Dedifferentiated amniotic fluid mesenchymal stem cell (primary cell): ENCODE results near the gene ADRB1.

Experiments used
- DNase-seq: peaks from one replicate; pipeline ENCODE4 v3.0.0-alpha.2; 2016; ENCODE audit errors: extremely low spot score

ADRB1 gene

DNA sequence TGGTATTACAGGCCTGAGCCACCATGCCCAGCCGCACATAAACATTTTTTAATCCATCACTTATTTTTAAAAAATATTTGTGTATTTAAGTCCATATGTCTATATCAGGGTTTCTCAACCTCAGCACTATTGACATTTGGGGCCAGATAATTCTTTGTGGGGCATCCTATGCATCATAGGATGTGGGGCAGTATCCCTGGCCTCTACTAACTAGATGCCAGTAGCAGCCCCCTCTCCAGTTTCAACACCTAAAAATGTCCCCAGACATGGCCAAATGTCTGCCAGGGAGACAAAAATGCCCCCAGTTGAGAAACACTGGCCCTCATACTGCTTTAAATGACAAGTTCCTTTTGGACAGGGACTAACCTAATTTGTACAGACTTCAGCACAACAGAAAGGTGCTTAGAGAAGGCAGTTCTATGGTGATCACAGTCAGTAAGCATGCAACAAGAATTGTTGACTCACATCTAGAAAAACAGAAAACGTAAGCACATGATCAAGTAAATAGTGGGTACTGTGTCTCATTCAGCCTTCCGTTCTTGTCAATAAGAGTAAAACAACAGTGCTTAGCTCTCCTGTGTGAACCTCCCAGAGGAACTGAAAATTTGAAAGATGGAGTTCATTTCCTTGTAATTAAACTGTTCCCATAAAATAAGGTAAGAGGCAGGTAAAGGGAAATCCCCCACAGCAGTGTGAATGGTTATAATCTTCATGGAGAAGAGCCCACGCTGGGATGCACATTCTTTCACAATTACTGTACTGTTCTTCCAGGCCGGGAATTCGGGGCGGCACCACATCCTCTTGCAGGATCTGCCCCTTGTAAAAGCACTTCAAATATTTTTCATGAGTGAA lies 17.3 kb upstream of the ADRB1 start:
- peak; percentile 40 for DNase-seq

DNA sequence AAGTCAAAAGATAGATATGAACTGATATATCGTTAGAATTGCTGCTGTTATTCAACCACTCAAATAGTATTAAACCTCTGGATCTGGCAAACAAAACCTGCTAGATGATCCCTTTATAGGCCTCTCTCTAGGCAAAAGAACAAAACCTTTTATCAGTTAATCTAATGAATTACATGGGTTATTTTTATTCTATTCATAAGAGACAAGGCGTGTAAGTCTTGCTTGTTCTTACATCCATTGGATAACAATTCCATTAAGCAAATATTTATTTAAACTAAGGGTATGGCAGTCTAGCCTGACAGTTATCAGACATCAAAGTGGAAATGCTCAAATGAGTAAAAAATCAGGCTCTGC lies 16.6 kb upstream of the ADRB1 start:
- no peak for DNase-seq

DNA sequence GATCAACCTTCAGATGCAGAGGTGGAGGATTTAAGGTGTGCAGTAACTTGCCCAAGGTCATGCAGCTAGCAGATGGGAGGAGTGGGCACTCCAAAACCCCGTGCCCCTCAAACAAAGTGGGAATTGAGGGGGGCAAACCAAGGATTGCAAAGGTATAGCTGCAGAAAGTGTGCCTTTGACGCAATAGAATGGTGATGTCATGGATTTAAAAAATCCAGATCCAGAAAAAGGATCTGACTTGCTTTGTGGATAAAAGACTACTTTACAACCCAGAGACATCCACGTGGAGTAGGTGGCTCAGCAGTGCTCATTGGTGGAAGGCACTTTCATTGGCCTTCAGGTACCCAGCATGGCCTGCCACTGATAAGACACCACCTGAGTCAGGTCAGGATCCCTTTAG lies 15.7 kb upstream of the ADRB1 start:
- DNase-seq, result no peak

DNA sequence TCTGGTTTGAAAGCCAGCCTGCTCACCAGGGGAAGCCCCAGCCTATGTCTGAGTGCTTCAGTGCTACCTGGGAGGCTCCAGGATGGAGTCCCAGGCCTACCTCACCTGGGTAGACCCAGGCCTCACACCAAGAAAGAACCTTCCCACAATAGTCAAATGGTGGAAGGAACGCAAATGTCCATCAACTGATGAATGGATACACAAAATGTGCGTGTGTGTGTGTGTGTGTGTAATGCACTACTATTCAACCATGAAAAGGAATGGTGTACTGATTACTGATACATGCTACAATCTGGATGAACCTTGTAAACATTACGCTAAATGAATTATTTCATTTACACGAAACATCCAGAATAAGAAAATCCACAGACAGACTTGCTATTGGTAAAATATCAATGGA lies 15.2 kb upstream of the ADRB1 start:
- DNase-seq, result no peak

DNA sequence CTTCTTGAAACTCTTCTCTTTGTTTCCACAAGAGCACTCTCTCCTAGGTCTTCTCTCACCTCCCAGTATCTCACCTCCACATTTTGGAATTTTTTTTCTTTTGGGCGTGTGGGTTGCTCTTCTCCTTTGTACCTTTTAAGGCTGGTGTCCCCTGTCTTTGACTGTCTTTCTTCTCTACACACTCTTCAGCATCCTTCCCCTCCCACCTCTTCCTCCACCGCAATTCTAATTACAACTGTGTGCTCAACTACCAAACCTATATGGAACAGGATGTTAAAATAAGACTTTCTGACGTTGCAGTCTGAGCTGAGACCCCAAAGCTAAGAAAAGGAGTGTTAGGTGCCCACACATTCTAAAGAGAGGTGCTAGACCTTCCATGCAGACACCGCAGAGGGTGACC lies 14.0 kb upstream of the ADRB1 start:
- DNase-seq, result no peak

DNA sequence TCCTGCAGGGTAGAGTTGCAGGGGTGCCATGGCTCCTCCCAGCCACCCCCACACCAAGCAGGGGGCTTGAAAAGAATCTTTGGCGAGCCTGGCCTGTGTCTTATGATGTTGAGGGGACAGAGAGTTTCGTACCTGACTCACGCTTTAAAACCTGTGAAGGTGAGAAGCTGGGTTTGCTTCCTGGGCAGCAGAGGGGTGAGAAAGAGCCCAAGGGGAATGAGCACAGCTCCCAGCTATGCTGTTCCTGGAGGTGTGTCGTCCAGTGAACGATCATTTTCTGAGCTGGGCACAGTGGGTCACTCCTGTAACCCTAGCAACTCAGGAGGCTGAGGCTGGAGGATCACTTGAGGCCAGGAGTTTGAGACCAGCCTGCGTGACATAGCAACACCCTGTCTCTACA lies 13.5 kb upstream of the ADRB1 start:
- no peak for DNase-seq

DNA sequence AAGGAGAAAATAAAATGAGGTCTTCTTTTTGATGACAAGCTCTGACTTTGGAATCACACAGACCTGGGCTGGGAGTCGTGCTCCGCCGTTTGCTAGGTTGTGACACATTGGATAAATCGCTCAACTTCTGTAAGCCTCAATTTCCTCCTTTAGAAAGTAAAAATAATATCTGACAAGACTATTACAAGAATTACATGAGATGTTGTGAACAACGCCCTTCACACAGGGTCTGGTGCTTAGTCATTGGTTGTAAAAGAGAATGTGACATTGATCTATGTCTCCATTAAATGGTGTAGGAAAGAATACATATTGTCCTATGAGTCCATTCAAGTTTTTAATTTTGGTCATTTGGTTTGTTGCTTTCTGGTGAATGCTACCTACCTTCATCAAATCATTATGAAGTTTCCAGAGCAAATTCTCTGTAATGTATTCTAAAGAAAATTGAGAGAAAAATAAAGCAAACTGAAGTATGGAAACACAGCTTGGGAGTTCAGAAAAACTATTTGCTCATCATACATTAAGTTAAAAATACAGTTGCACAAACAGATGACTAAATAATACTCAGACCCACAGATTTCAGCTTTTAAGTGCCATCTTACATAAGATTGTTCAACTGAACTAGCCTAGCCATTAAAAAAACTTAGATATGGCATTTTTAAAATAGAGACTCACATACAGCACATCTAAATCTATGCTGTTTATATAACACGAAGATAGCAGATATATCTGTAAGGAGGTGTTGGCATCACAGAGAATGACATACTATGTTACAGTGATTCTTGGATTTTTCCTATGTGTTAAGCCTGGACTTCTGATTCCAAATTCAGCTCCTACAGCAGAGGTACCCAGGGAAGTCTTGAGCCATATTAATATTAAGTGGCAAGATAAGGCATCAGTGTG lies 12.3 kb upstream of the ADRB1 start:
- DNase-seq, result no peak

DNA sequence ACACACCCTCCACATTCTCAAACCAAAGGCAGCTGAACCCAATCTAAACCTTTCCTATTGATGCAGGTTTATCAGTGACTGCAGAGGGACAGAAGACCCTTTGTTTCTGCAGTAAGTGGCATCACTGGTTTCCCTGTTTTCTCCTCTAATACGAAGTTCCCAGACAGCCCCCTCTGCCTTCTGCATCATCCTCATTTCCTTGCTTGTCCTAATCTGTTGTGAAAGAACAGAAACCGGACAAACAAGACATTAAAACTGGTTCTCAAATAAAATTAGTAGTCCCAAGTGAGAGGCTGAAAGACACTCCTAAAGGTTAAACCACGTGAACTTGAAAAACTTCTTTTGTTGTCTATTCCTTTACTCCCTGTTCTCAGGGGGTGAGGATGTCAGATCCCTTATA lies 10.1 kb upstream of the ADRB1 start:
- DNase-seq, result no peak

DNA sequence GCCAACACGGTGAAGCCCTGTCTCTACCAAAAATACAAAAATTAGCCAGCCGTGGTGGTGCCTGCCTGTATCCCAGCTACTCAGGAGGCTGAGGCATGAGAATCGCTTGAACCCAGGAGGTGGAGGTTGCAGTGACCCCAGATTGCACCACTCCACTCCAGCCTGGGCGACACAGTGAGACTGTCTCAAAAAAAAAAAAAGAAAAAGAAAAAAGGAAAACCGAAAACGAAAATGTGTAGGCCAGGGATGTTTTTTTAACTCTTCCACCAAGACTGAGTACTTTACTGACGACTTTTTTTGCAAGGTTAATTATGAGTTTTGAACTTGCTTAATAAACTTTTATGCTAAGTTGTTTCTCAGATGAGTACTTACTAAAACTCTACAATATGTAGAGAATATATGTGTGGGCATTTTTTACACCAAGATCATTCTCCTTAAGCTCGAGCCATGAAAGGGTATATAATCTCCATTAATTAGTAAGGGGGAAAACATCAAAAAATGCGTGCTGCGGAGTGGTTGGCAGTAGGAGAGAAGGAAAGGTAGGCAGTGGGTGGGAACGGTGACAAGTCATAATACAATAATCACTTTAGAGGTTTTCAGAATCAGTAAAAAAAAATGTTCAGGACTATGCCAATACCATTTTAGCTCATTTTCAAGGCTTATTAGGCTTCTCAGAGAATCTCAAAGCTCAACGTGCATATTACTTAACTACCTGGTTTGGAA lies 8.6 kb upstream of the ADRB1 start:
- no peak for DNase-seq

DNA sequence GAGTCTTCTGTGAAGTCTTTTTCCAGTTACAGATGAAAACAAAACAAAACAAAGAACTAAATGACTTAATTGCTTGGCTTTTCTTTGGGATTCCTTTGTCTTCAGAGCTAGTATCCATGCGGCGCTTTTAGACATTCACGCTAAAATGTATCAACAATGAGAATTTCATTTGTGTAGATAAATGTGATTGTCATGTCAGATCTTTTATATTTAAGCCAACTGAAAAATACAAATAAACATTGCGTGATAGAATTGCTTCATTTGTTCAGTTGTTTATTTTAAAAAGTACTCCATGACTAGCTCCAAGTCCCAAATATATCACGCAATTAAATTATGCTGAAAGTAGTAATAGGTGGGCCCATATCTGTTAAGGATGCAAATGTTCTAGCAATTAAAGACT lies 7.9 kb upstream of the ADRB1 start:
- DNase-seq, result no peak

DNA sequence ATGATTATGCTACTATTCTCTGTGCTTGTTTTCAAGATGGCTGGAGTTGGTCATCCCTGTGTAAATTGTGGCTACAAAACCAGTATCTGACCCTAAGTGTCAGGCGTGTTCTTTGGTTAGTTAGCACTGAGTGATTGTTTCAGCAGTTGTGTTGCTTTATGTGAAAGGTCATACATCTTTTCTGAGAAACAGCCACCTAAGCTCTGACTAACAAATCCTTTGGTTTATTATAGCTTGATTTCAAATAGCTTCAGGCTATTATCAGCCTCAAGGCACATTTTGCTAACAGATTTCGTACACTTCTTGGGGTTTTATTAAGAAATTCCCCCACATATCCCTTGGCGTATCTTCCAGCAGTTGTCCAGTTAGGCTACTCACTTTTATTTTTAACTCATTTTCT lies 4.8 kb upstream of the ADRB1 start:
- DNase-seq, result no peak

DNA sequence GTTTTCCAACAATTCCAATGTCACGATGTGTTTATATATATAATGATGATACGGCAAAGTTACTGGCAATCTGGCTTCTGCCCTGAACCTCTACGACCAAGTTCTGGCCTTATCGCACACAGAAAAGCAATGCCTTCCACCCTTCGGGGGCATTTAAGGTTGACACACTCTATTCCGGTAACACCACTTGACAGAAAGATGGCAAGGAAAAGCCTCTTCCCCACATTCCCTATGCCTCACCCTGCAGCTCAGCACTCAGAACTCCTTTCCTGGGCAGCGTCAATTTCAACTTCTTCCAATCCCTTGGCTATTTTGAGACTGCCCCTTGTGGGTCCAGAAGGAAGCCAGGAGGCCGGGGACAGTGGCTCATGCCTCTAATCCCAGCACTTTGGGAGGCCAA lies 2.5 kb upstream of the ADRB1 start:
- no peak for DNase-seq

DNA sequence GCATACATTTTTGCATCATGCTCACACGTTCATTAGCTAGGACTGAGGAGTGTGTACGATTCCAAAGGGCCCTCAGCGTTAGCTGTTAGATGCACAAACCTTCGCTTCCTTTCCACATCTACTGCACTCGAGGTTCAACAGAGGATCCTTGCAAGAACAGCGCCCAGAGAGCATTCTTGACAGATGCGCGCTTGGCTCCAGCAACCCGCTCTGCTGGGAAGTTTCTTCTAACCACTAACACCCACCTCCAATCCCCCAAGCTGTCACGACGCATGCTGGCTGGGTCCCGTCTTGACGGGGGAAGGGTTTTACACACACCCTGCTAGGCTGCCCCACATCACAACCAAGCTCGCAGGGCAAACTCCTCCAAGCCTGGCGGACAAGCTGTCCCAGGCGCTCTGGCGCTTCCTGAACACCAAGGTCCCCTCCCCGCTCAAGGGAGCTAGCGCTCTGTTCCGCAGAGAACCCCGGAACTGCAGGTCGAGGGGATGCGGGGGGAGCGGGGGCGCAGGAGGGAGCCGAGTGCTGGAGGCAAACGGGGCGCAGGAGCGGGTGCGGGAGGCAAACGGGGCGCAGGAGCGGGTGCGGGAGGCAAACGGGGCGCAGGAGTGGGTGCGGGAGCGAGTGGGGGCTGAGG lies 653 bp upstream of the ADRB1 start:
- DNase-seq, result no peak

DNA sequence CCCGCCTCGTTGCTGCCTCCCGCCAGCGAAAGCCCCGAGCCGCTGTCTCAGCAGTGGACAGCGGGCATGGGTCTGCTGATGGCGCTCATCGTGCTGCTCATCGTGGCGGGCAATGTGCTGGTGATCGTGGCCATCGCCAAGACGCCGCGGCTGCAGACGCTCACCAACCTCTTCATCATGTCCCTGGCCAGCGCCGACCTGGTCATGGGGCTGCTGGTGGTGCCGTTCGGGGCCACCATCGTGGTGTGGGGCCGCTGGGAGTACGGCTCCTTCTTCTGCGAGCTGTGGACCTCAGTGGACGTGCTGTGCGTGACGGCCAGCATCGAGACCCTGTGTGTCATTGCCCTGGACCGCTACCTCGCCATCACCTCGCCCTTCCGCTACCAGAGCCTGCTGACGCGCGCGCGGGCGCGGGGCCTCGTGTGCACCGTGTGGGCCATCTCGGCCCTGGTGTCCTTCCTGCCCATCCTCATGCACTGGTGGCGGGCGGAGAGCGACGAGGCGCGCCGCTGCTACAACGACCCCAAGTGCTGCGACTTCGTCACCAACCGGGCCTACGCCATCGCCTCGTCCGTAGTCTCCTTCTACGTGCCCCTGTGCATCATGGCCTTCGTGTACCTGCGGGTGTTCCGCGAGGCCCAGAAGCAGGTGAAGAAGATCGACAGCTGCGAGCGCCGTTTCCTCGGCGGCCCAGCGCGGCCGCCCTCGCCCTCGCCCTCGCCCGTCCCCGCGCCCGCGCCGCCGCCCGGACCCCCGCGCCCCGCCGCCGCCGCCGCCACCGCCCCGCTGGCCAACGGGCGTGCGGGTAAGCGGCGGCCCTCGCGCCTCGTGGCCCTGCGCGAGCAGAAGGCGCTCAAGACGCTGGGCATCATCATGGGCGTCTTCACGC lies 825 bp downstream of the ADRB1 start:
- DNase-seq, result no peak

DNA sequence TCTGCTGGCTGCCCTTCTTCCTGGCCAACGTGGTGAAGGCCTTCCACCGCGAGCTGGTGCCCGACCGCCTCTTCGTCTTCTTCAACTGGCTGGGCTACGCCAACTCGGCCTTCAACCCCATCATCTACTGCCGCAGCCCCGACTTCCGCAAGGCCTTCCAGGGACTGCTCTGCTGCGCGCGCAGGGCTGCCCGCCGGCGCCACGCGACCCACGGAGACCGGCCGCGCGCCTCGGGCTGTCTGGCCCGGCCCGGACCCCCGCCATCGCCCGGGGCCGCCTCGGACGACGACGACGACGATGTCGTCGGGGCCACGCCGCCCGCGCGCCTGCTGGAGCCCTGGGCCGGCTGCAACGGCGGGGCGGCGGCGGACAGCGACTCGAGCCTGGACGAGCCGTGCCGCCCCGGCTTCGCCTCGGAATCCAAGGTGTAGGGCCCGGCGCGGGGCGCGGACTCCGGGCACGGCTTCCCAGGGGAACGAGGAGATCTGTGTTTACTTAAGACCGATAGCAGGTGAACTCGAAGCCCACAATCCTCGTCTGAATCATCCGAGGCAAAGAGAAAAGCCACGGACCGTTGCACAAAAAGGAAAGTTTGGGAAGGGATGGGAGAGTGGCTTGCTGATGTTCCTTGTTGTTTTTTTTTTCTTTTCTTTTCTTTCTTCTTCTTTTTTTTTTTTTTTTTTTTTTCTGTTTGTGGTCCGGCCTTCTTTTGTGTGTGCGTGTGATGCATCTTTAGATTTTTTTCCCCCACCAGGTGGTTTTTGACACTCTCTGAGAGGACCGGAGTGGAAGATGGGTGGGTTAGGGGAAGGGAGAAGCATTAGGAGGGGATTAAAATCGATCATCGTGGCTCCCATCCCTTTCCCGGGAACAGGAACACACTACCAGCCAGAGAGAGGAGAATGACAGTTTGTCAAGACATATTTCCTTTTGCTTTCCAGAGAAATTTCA lies 1.7 kb downstream of the ADRB1 start:
- DNase-seq, result no peak

DNA sequence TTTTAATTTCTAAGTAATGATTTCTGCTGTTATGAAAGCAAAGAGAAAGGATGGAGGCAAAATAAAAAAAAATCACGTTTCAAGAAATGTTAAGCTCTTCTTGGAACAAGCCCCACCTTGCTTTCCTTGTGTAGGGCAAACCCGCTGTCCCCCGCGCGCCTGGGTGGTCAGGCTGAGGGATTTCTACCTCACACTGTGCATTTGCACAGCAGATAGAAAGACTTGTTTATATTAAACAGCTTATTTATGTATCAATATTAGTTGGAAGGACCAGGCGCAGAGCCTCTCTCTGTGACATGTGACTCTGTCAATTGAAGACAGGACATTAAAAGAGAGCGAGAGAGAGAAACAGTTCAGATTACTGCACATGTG lies 2.4 kb downstream of the ADRB1 start:
- DNase-seq, result no peak

DNA sequence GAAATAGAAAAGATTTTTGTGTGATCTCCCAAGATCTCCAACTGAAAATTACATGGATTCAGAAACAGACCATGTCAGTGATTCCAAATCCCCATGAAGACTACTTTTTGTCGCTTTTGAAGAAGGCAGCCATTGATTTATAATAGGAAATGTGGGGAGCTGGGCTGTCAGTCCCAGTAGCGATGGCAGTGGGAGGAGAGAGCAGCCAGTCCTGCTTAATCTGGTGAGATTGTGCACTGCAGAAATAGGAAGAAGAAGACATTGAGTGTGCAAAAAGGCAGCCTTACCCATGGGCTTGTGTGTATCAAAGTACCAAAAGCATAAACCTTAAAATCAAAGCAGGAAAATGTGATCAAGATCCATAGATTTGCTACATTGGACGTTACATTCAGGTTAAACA lies 4.8 kb downstream of the ADRB1 start:
- DNase-seq, result no peak

DNA sequence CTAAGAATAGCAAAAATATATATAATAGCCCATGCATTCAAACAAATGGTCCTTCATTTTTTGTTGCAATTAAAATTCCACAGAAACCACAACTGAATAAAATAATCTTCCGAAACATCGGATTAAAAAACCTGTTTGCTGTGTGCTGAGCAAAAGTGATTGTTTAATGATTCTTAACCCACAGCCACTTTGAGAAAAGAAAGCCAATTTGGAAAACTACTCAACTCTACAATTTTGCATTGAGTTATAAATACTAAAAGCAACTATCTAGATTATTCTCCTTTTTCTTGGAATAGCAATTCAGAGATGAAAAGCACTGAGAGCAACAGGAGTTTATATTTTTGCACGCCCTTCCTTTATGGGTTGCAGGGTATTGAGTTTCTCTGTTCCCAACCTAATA lies 8.0 kb downstream of the ADRB1 start:
- DNase-seq, result no peak

DNA sequence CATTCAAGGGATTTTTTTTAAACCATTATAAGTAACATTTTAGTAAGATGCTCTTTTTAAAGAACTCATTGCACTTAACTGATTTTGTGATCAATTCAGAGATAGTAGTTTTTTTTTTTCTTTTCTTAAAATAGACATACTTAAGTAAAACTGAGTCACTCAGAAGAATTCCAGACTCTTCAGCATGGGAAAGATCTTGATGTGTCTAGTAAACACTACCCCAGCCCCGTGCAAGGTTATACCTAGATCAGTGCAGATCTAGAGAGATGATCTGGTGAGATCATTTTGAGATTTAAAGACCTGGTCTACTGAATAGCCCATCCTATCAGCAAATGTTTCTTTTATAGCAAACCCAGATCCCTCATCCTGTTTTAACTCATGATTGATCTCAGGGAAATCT lies 8.6 kb downstream of the ADRB1 start:
- no peak for DNase-seq

DNA sequence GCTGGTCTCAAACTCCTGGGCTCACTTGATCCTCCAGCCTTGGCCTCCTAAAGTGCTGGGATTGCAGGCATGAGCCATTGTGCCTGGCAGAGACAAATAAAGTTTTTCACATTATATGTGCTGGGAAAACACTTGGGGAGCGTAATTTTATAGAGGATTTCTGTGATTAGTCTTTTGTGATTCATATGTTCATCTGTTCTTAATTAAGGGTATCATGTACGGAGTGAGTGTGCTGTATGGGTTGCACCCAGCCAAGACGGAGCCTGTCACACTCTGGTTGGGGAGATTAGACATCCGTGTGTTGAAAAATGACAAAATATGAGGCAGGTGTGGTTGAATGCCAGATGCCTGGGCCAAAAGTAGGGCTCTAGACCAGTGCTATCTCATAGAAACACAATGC lies 10.3 kb downstream of the ADRB1 start:
- peak; percentile 26 for DNase-seq
